H9 (cell line): Measurements from ENCODE around the gene SPIN3. TPM values are rescaled to one million over a fixed set of nuclear protein-coding genes. Genes with fewer than 3 reads are reported as not detected.

ENCODE experiments used
- DNase-seq: peaks from one replicate; pipeline ENCODE4 v3.0.0-alpha.2; 2017
- H2AFZ ChIP-seq: one replicate; pipeline ENCODE4 v1.6.1; 2013; ENCODE audit warnings: mild to moderate bottlenecking, low read length, control low read depth, moderate library complexity
- H2AK5ac ChIP-seq: 2 replicates; pipeline ENCODE4 v1.6.1; 2013; ENCODE audit warnings: low read length, control low read depth, mixed read lengths; ENCODE audit not compliant: insufficient read length
- H2BK120ac ChIP-seq: one replicate; pipeline ENCODE4 v1.6.1; 2013; ENCODE audit warnings: low read depth, mild to moderate bottlenecking, low read length, control low read depth, inconsistent platforms; ENCODE audit not compliant: poor library complexity, severe bottlenecking
- H2BK12ac ChIP-seq: 2 replicates; pipeline ENCODE4 v1.6.1; 2013; ENCODE audit warnings: low read length, control low read depth, mixed read lengths, low read depth; ENCODE audit not compliant: insufficient read length
- H2BK15ac ChIP-seq: 2 replicates; pipeline ENCODE4 v1.6.1; 2013; ENCODE audit warnings: low read depth, low read length, control low read depth
- H2BK20ac ChIP-seq: one replicate; pipeline ENCODE4 v1.6.1; 2013; ENCODE audit warnings: low read depth, mild to moderate bottlenecking, low read length, control low read depth, inconsistent platforms; ENCODE audit not compliant: poor library complexity, severe bottlenecking
- H2BK5ac ChIP-seq: 2 replicates; pipeline ENCODE4 v1.6.1; 2013; ENCODE audit warnings: low read length, control low read depth, mixed read lengths; ENCODE audit not compliant: insufficient read length
- H3K14ac ChIP-seq: 2 replicates; pipeline ENCODE4 v1.6.1; 2013; ENCODE audit warnings: low read length, control low read depth; ENCODE audit not compliant: insufficient read depth
- H3K18ac ChIP-seq: 2 replicates; pipeline ENCODE4 v1.6.1; 2013; ENCODE audit warnings: low read depth, mild to moderate bottlenecking, mixed read lengths, low read length, control low read depth; ENCODE audit not compliant: insufficient read length
- H3K23ac ChIP-seq: 2 replicates; pipeline ENCODE4 v1.6.1; 2013; ENCODE audit warnings: low read length, control low read depth, mixed read lengths, low read depth; ENCODE audit not compliant: insufficient read length
- H3K23me2 ChIP-seq: 2 replicates; pipeline ENCODE4 v1.6.1; 2013; ENCODE audit warnings: low read depth, mild to moderate bottlenecking, mixed read lengths, low read length, control low read depth; ENCODE audit not compliant: insufficient read length, poor library complexity, severe bottlenecking
- H3K27ac ChIP-seq: 2 replicates; pipeline ENCODE4 v1.5.1; 2013; ENCODE audit warnings: low read length, control low read depth, mixed read lengths, low read depth; ENCODE audit not compliant: insufficient read length
- H3K27me3 ChIP-seq: 2 replicates; pipeline ENCODE4 v1.6.1; 2013; ENCODE audit warnings: low read length, control low read depth, inconsistent platforms; ENCODE audit not compliant: insufficient read depth
- H3K4ac ChIP-seq: 2 replicates; pipeline ENCODE4 v1.6.1; 2013; ENCODE audit warnings: low read depth, mild to moderate bottlenecking, control low read depth, inconsistent platforms, low read length, moderate library complexity
- H3K4me1 ChIP-seq: 2 replicates; pipeline ENCODE4 v1.6.1; 2013; ENCODE audit warnings: low read length, control low read depth, inconsistent platforms; ENCODE audit not compliant: insufficient read depth
- H3K4me2 ChIP-seq: 2 replicates; pipeline ENCODE4 v1.6.1; 2013; ENCODE audit warnings: low read length, control low read depth, mixed read lengths; ENCODE audit not compliant: insufficient read length, insufficient read depth
- H3K56ac ChIP-seq: 2 replicates; pipeline ENCODE4 v1.6.1; 2013; ENCODE audit warnings: low read depth, mild to moderate bottlenecking, mixed read lengths, low read length, control low read depth; ENCODE audit not compliant: insufficient read length
- H3K79me1 ChIP-seq: 2 replicates; pipeline ENCODE4 v1.6.1; 2013; ENCODE audit warnings: low read depth, mild to moderate bottlenecking, moderate library complexity, low read length, control low read depth, inconsistent platforms; ENCODE audit not compliant: insufficient read depth, poor library complexity, severe bottlenecking
- H3K79me2 ChIP-seq: 2 replicates; pipeline ENCODE4 v1.6.1; 2013; ENCODE audit warnings: low read length, control low read depth, inconsistent platforms; ENCODE audit not compliant: insufficient read depth
- H3K9ac ChIP-seq: 2 replicates; pipeline ENCODE4 v1.6.1; 2013; ENCODE audit warnings: low read length, control low read depth, mixed read lengths; ENCODE audit not compliant: insufficient read length; ENCODE audit errors: extremely low read depth
- H3K9me3 ChIP-seq: one replicate; pipeline ENCODE4 v1.6.1; 2013; ENCODE audit warnings: low read depth, low read length, inconsistent platforms; ENCODE audit not compliant: control insufficient read depth
- H3T11ph ChIP-seq: one replicate; pipeline ENCODE4 v1.6.1; 2013; ENCODE audit warnings: mild to moderate bottlenecking, low read length, control low read depth, inconsistent platforms
- H4K20me1 ChIP-seq: one replicate; pipeline ENCODE4 v1.6.1; 2013; ENCODE audit not compliant: control insufficient read depth, insufficient read length, insufficient read depth
- H4K5ac ChIP-seq: 2 replicates; pipeline ENCODE4 v1.6.1; 2013; ENCODE audit warnings: low read depth, mild to moderate bottlenecking, mixed read lengths, low read length, control low read depth; ENCODE audit not compliant: insufficient read length
- H4K8ac ChIP-seq: replicated peaks from 2 replicates; pipeline ENCODE4 v1.6.1; 2013; ENCODE audit warnings: low read length, control low read depth, mixed read lengths, low read depth; ENCODE audit not compliant: insufficient read length
- H4K91ac ChIP-seq: 2 replicates; pipeline ENCODE4 v1.6.1; 2013; ENCODE audit warnings: low read depth, mild to moderate bottlenecking, moderate library complexity, mixed read lengths, low read length, control low read depth; ENCODE audit not compliant: insufficient read length
- H3K27ac Mint-ChIP-seq, 3 experiments: 2 replicates in 2 of 3; 3 replicates in 1 of 3; pipeline ENCODE4 v1.8.0; 2020 to 2021; ENCODE audit warnings: mixed read lengths in 3 of 3, mild to moderate bottlenecking in 1 of 3, moderate library complexity in 1 of 3
- H3K27me3 Mint-ChIP-seq: 2 replicates; pipeline ENCODE4 v1.8.0; 2021; ENCODE audit warnings: low read depth, mild to moderate bottlenecking, moderate library complexity, mixed read lengths
- H3K36me3 Mint-ChIP-seq, 3 experiments: 2 replicates in 2 of 3; 3 replicates in 1 of 3; pipeline ENCODE4 v1.8.0; 2020 to 2021; ENCODE audit warnings: low read depth in 3 of 3, mixed read lengths in 3 of 3; ENCODE audit not compliant: insufficient read depth in 1 of 3
- H3K4me1 Mint-ChIP-seq, 2 experiments: 2 replicates each; pipeline ENCODE4 v1.8.0; 2020; ENCODE audit warnings: mixed read lengths in 2 of 2
- H3K4me3 Mint-ChIP-seq, 2 experiments: 2 replicates in 1 of 2; 3 replicates in 1 of 2; pipeline ENCODE4 v1.8.0; 2020 to 2021; ENCODE audit warnings: mild to moderate bottlenecking in 2 of 2, mixed read lengths in 2 of 2, moderate library complexity in 1 of 2
- H3K9me3 Mint-ChIP-seq, 2 experiments: 2 replicates in 1 of 2; 3 replicates in 1 of 2; pipeline ENCODE4 v1.8.0; 2020; ENCODE audit warnings: mild to moderate bottlenecking in 2 of 2, mixed read lengths in 2 of 2, moderate library complexity in 1 of 2
- CTCF ChIP-seq: fragments of 200-600 bp; sonication (generic); conservative IDR thresholded peaks from 3 replicates; pipeline ENCODE4 v1.8.0; 2021; ENCODE audit warnings: antibody characterized with exemption, mild to moderate bottlenecking
- WGBS: extraction: QIAGEN DNeasy Blood & Tissue Kit; methylation state at CpG from one replicate; pipeline ENCODE4 v1.1.7; 2013; ENCODE audit warnings: missing lambda C conversion rate, low lambda C conversion rate, mixed read lengths; ENCODE audit not compliant: insufficient read length; ENCODE audit errors: extremely low coverage; 5-methylcytosine and 5-hydroxymethylcytosine counted together
- total RNA-seq: library from RNA; stranded (reverse); gene quantifications from 2 replicates; pipeline ENCODE4 v1.2.1, GENCODE V29; 2021

Gene SPIN3
- total RNA-seq, 1 experiment from 2014 or later = 23.5 TPM

GRCh38 chrX:56986138-56986537, 9.2 kb downstream of the SPIN3 start:
- Histone ChIP-seq H2BK20ac (no peak overlapping the region), H2AFZ (no peak overlapping the region), H4K5ac (no peak overlapping the region), H3K9me3 (peaks cover 9% of the 10 kb centered on the region), H4K91ac (no peak overlapping the region), H4K8ac (no peak overlapping the region), H2BK12ac (no peak overlapping the region), H3K4ac (no peak overlapping the region), H3K79me1 (no peaks in the 10 kb centered on the region), H2AK5ac (no peak overlapping the region), H3K18ac (no peak overlapping the region), H4K20me1 (no peaks in the 10 kb centered on the region), H3K27me3 (no peaks in the 10 kb centered on the region), H3K23ac (no peak overlapping the region), H2BK15ac (no peak overlapping the region), H3K4me2 (no peak overlapping the region), H3K23me2 (no peaks in the 10 kb centered on the region), H3K4me1 (no peaks in the 10 kb centered on the region), H3K9ac (no peak overlapping the region), H3K79me2 (no peaks in the 10 kb centered on the region), H3K27ac (no peak overlapping the region), H3K14ac (no peak overlapping the region), H3T11ph (no peak overlapping the region), H2BK120ac (no peak overlapping the region), H3K56ac (no peak overlapping the region), H2BK5ac (no peak overlapping the region)
- no peak for DNase-seq
- no peak for TF ChIP-seq CTCF
- Mint-ChIP-seq H3K27ac (no peak overlapping the region), H3K4me1 (no peaks in the 10 kb centered on the region), H3K9me3 (peaks cover 49 to 65% of the 10 kb centered on the region in 2 experiments), H3K27me3 (no peaks in the 10 kb centered on the region), H3K36me3 (peaks cover 36 to 74% (median 47%) of the 10 kb centered on the region in 3 experiments), H3K4me3 (no peak overlapping the region)
- 100% methylated on average over 1 of the region's 1 CpG for WGBS
